ENCODE measurements around the gene SLC12A1.

Gene SLC12A1

GRCh38 chr15:48205981-48206380 is at the start of gene SLC12A1:
Gene SLC12A1 (plus strand): TSS chr15:48206302. CDS start chr15:48207720, 1,418 bp downstream.
- DNase-seq: no peak

GRCh38 chr15:48168616-48169015 is 37.5 kb upstream of the SLC12A1 start:
- DNase-seq: no peak

- DNase-seq: no peak
Observed at GRCh38 chr15:48170981-48171380, 35.1 kb upstream of the SLC12A1 start.

- no peak for DNase-seq
Observed at GRCh38 chr15:48175126-48175525, 31.0 kb upstream of the SLC12A1 start.

- no peak for DNase-seq
Observed at GRCh38 chr15:48176112-48176511, 30.0 kb upstream of the SLC12A1 start.

- no peak for DNase-seq
Observed at GRCh38 chr15:48176957-48177356, 29.1 kb upstream of the SLC12A1 start.

- no peak for DNase-seq
Observed at GRCh38 chr15:48177383-48177765, 28.7 kb upstream of the SLC12A1 start.

- peak; percentile 60 for DNase-seq
Observed at GRCh38 chr15:48177766-48178647, 28.1 kb upstream of the SLC12A1 start, which contains the start of gene MYEF2. Gene MYEF2 (minus strand): TSS chr15:48178295. CDS start chr15:48178237, 58 bp downstream.

GRCh38 chr15:48178648-48178931 is 27.5 kb upstream of the SLC12A1 start:
- no peak for DNase-seq

- DNase-seq: no peak
Observed at GRCh38 chr15:48182749-48183148, 23.4 kb upstream of the SLC12A1 start.

GRCh38 chr15:48185529-48185928 is 20.6 kb upstream of the SLC12A1 start:
- no peak for DNase-seq

GRCh38 chr15:48186271-48186670 is 19.8 kb upstream of the SLC12A1 start:
- no peak for DNase-seq

GRCh38 chr15:48190932-48191573 is 15.0 kb upstream of the SLC12A1 start:
- peak; percentile 6 for DNase-seq

GRCh38 chr15:48191574-48192225 is 14.4 kb upstream of the SLC12A1 start, which contains the start of gene CTXN2:
Gene CTXN2 (plus strand): TSS chr15:48191665. CDS start chr15:48201301, 9,636 bp downstream.
- no peak for DNase-seq

GRCh38 chr15:48202068-48202467 is 4.0 kb upstream of the SLC12A1 start:
- no peak for DNase-seq

GRCh38 chr15:48221261-48221660 is 15.2 kb downstream of the SLC12A1 start:
- DNase-seq: no peak

GRCh38 chr15:48221885-48222284 is 15.8 kb downstream of the SLC12A1 start:
- no peak for DNase-seq

GRCh38 chr15:48222627-48223026 is 16.5 kb downstream of the SLC12A1 start:
- DNase-seq: no peak

GRCh38 chr15:48225771-48226170 is 19.7 kb downstream of the SLC12A1 start:
- no peak for DNase-seq

- no peak for DNase-seq
Observed at GRCh38 chr15:48230498-48230897, 24.4 kb downstream of the SLC12A1 start.

- no peak for DNase-seq
Observed at GRCh38 chr15:48233246-48233645, 27.1 kb downstream of the SLC12A1 start.

- no peak for DNase-seq
Observed at GRCh38 chr15:48239334-48239733, 33.2 kb downstream of the SLC12A1 start.

- DNase-seq: no peak
Observed at GRCh38 chr15:48242015-48242414, 35.9 kb downstream of the SLC12A1 start.

- no peak for DNase-seq
Observed at GRCh38 chr15:48242535-48242934, 36.4 kb downstream of the SLC12A1 start.
